Mesendoderm (in vitro differentiated cells): Measurements from ENCODE around the gene WDCP.

Experiments
- DNase-seq: peaks from one replicate; pipeline ENCODE4 v3.0.0; 2013
- H2AK5ac ChIP-seq: 2 replicates; pipeline ENCODE4 v1.6.1; 2013; ENCODE audit warnings: low read length, inconsistent platforms
- H2BK120ac ChIP-seq: 2 replicates; pipeline ENCODE4 v1.6.1; 2013; ENCODE audit warnings: low read depth, mild to moderate bottlenecking, low read length, moderate library complexity, mixed read lengths
- H2BK15ac ChIP-seq: replicated peaks from 2 replicates; pipeline ENCODE4 v1.6.1; 2013; ENCODE audit warnings: low read depth, mild to moderate bottlenecking, moderate library complexity
- H2BK5ac ChIP-seq: 2 replicates; pipeline ENCODE4 v1.6.1; 2013; ENCODE audit warnings: low read length, inconsistent platforms
- H3K18ac ChIP-seq: 2 replicates; pipeline ENCODE4 v1.6.1; 2013; ENCODE audit warnings: mild to moderate bottlenecking, low read length, mixed read lengths
- H3K23ac ChIP-seq: one replicate; pipeline ENCODE4 v1.6.1; 2013; ENCODE audit warnings: low read length
- H3K27ac ChIP-seq: 2 replicates; pipeline ENCODE4 v1.5.1; 2013; ENCODE audit warnings: low read depth, mild to moderate bottlenecking, inconsistent platforms, low read length, moderate library complexity
- H3K27me3 ChIP-seq: 2 replicates; pipeline ENCODE4 v1.6.1; 2013; ENCODE audit warnings: low read length, control low read depth, mild to moderate bottlenecking, inconsistent platforms; ENCODE audit not compliant: insufficient read depth, poor library complexity
- H3K36me3 ChIP-seq: 2 replicates; pipeline ENCODE4 v1.6.1; 2013; ENCODE audit warnings: low read length, inconsistent platforms; ENCODE audit not compliant: control insufficient read depth, insufficient read depth
- H3K4ac ChIP-seq: one replicate; pipeline ENCODE4 v1.6.1; 2013; ENCODE audit warnings: low read depth, mild to moderate bottlenecking, low read length, moderate library complexity
- H3K4me1 ChIP-seq: 2 replicates; pipeline ENCODE4 v1.6.1; 2013; ENCODE audit warnings: low read depth, low read length, inconsistent platforms; ENCODE audit not compliant: control insufficient read depth
- H3K4me2 ChIP-seq: 2 replicates; pipeline ENCODE4 v1.6.1; 2013; ENCODE audit warnings: low read length
- H3K4me3 ChIP-seq: 2 replicates; pipeline ENCODE4 v1.5.1; 2013; ENCODE audit warnings: mild to moderate bottlenecking, low read length
- H3K56ac ChIP-seq: one replicate; pipeline ENCODE4 v1.6.1; 2013; ENCODE audit warnings: low read length
- H3K79me1 ChIP-seq: 2 replicates; pipeline ENCODE4 v1.6.1; 2013; ENCODE audit warnings: low read length, inconsistent platforms
- H3K79me2 ChIP-seq: 2 replicates; pipeline ENCODE4 v1.6.1; 2013; ENCODE audit warnings: mild to moderate bottlenecking, low read length; ENCODE audit not compliant: control insufficient read depth, insufficient read depth
- H3K9ac ChIP-seq: 2 replicates; pipeline ENCODE4 v1.6.1; 2013; ENCODE audit warnings: low read length, inconsistent platforms
- H4K5ac ChIP-seq: one replicate; pipeline ENCODE4 v1.6.1; 2013; ENCODE audit warnings: low read length
- H4K8ac ChIP-seq: one replicate; pipeline ENCODE4 v1.6.1; 2013; ENCODE audit warnings: low read depth, mild to moderate bottlenecking, control low read depth, low read length, moderate library complexity
- WGBS: extraction: QIAGEN DNeasy Blood & Tissue Kit; methylation state at CpG from one replicate; pipeline ENCODE4 v1.1.7; 2013; ENCODE audit warnings: low lambda C conversion rate, missing lambda C conversion rate; ENCODE audit not compliant: insufficient coverage; ENCODE audit errors: extremely low coverage; 5-methylcytosine and 5-hydroxymethylcytosine counted together

WDCP gene

GRCh38 chr2:24080701-24081100, 33.5 kb upstream of the WDCP start:
- no peak for DNase-seq
- no peak overlapping the region for H3K56ac ChIP-seq
- H3K9ac ChIP-seq = no peak overlapping the region
- no peaks in the 10 kb centered on the region for H3K27me3 ChIP-seq
- no peak overlapping the region for H4K8ac ChIP-seq
- H3K4ac ChIP-seq = no peak overlapping the region
- H3K27ac ChIP-seq = no peak overlapping the region
- H3K4me3 ChIP-seq = no peak overlapping the region
- no peak overlapping the region for H3K23ac ChIP-seq
- H3K4me2 ChIP-seq = no peak overlapping the region
- no peak overlapping the region for H4K5ac ChIP-seq
- WGBS = no CpG with 5 or more reads among the region's 2 CpGs
- no peaks in the 10 kb centered on the region for H3K79me1 ChIP-seq
- H3K4me1 ChIP-seq = peaks cover 3% of the 10 kb centered on the region
- no peak overlapping the region for H2AK5ac ChIP-seq
- H2BK5ac ChIP-seq = no peak overlapping the region
- no peak overlapping the region for H3K18ac ChIP-seq
- H3K36me3 ChIP-seq = peaks cover 1% of the 10 kb centered on the region
- H3K79me2 ChIP-seq = peaks cover 2% of the 10 kb centered on the region
- H2BK15ac ChIP-seq = no peak overlapping the region
- no peak overlapping the region for H2BK120ac ChIP-seq

- H3K27me3 ChIP-seq = no peaks in the 10 kb centered on the region
- no peak overlapping the region for H2BK120ac ChIP-seq
- no peak overlapping the region for H3K18ac ChIP-seq
- H3K23ac ChIP-seq = no peak overlapping the region
- whole genome bisulfite sequencing = no CpG with 5 or more reads among the region's 2 CpGs
- H3K9ac ChIP-seq = peak overlapping the region; percentile 72
- no peak for DNase-seq
- no peak overlapping the region for H3K4me2 ChIP-seq
- no peaks in the 10 kb centered on the region for H3K4me1 ChIP-seq
- no peak overlapping the region for H3K27ac ChIP-seq
- H3K79me2 ChIP-seq = peaks cover 11% of the 10 kb centered on the region
- H3K4ac ChIP-seq = no peak overlapping the region
- no peak overlapping the region for H3K4me3 ChIP-seq
- no peak overlapping the region for H2AK5ac ChIP-seq
- peaks cover 5% of the 10 kb centered on the region for H3K79me1 ChIP-seq
- no peak overlapping the region for H4K5ac ChIP-seq
- H3K56ac ChIP-seq = peak overlapping the region; percentile 89
- H4K8ac ChIP-seq = no peak overlapping the region
- peaks cover 1% of the 10 kb centered on the region for H3K36me3 ChIP-seq
- no peak overlapping the region for H2BK15ac ChIP-seq
- no peak overlapping the region for H2BK5ac ChIP-seq
Measured at GRCh38 chr2:24077879-24078278, 30.7 kb upstream of the WDCP start.

- Histone ChIP-seq H3K9ac (peak overlapping the region; percentile 72), H4K8ac (no peak overlapping the region), H3K27ac (no peak overlapping the region), H4K5ac (no peak overlapping the region), H3K4me2 (peak overlapping the region; percentile 58), H3K4ac (no peak overlapping the region), H2BK15ac (no peak overlapping the region), H3K36me3 (peaks cover 1% of the 10 kb centered on the region), H2AK5ac (no peak overlapping the region), H3K4me3 (no peak overlapping the region), H3K27me3 (no peaks in the 10 kb centered on the region), H3K23ac (no peak overlapping the region), H3K56ac (peak overlapping the region; percentile 89), H3K79me1 (peaks cover 6% of the 10 kb centered on the region), H3K18ac (no peak overlapping the region), H3K4me1 (no peaks in the 10 kb centered on the region), H2BK5ac (no peak overlapping the region), H3K79me2 (peaks cover 11% of the 10 kb centered on the region), H2BK120ac (no peak overlapping the region)
- WGBS = no CpG with 5 or more reads among the region's 9 CpGs
- no peak for DNase-seq
Measured at GRCh38 chr2:24077535-24077877, 30.3 kb upstream of the WDCP start.

- H3K27ac ChIP-seq = peak overlapping the region; percentile 38
- DNase-seq = peak; percentile 36
Measured at GRCh38 chr2:24076849-24077534, 29.8 kb upstream of the WDCP start.

GRCh38 chr2:24075915-24076848, 29.0 kb upstream of the WDCP start, which contains the start of gene SF3B6:
TSS of gene SF3B6 (minus strand) at chr2:24076326. CDS start at chr2:24076229, 97 bp downstream.
- Histone ChIP-seq H3K27ac (peak within 1 kb of the TSS; percentile 38), H3K56ac (peak within 1 kb of the TSS; percentile 100), H3K36me3 (peaks cover 1% of the 10 kb centered on the region), H3K27me3 (no peaks in the 10 kb centered on the region), H2BK15ac (no peak within 1 kb of the TSS), H3K23ac (no peak within 1 kb of the TSS), H2BK5ac (peak within 1 kb of the TSS; percentile 62), H2AK5ac (no peak within 1 kb of the TSS), H2BK120ac (no peak within 1 kb of the TSS), H3K4me2 (peak within 1 kb of the TSS; percentile 97), H3K79me1 (peaks cover 7% of the 10 kb centered on the region), H3K79me2 (peaks cover 11% of the 10 kb centered on the region), H3K4me3 (peak within 1 kb of the TSS; percentile 99), H3K18ac (no peak within 1 kb of the TSS), H4K8ac (no peak within 1 kb of the TSS), H3K4me1 (no peaks in the 10 kb centered on the region), H3K4ac (no peak within 1 kb of the TSS), H4K5ac (no peak within 1 kb of the TSS), H3K9ac (peak within 1 kb of the TSS; percentile 95)
- DNase-seq = peak; percentile 100
- no CpG with 5 or more reads among the region's 64 CpGs for WGBS

More at GRCh38 chr2:24076849-24077534, 29.8 kb upstream of the WDCP start:
- Histone ChIP-seq H3K56ac (peak overlapping the region; percentile 89), H4K5ac (no peak overlapping the region), H3K9ac (peak overlapping the region; percentile 72), H2BK15ac (no peak overlapping the region), H3K18ac (no peak overlapping the region), H3K79me1 (peaks cover 7% of the 10 kb centered on the region), H3K4ac (no peak overlapping the region), H3K23ac (no peak overlapping the region), H3K4me2 (peak overlapping the region; percentile 58), H3K4me3 (peak overlapping the region; percentile 58), H2AK5ac (no peak overlapping the region), H3K79me2 (peaks cover 11% of the 10 kb centered on the region), H3K27me3 (no peaks in the 10 kb centered on the region), H3K4me1 (no peaks in the 10 kb centered on the region), H2BK120ac (no peak overlapping the region), H4K8ac (no peak overlapping the region), H2BK5ac (no peak overlapping the region), H3K36me3 (peaks cover 1% of the 10 kb centered on the region)
- WGBS = no CpG with 5 or more reads among the region's 41 CpGs
